SH-SY5Y (cell line): ENCODE results near the gene PATZ1.

Source experiments
- GATA2 ChIP-seq: IDR thresholded peaks from 2 replicates; pipeline ENCODE4 v1.6.1; 2011; ENCODE audit warnings: mild to moderate bottlenecking, low read depth, low read length
- GATA3 ChIP-seq: IDR thresholded peaks from 2 replicates; pipeline ENCODE4 v1.6.1; 2011; ENCODE audit warnings: low read depth, mild to moderate bottlenecking, low read length, moderate library complexity

- TF ChIP-seq GATA2 = no peak
- TF ChIP-seq GATA3 = no peak
Measured at GRCh38 chr22:31327806-31328543, 18.2 kb downstream of the PATZ1 start.
